SH-SY5Y (cell line): ENCODE measurements around the gene STX16.

Experiments
- GATA2 ChIP-seq: IDR thresholded peaks from 2 replicates; pipeline ENCODE4 v1.6.1; 2011; ENCODE audit warnings: mild to moderate bottlenecking, low read depth, low read length
- GATA3 ChIP-seq: IDR thresholded peaks from 2 replicates; pipeline ENCODE4 v1.6.1; 2011; ENCODE audit warnings: low read depth, mild to moderate bottlenecking, low read length, moderate library complexity

- TF ChIP-seq GATA2: no peak
- TF ChIP-seq GATA3: no peak
These were observed 7.7 kb downstream of the STX16 start for GRCh38 chr20:58658760-58659159.
